ENCODE measurements around the gene BGN. TPM values are rescaled to one million over a fixed set of nuclear protein-coding genes. Genes with fewer than 3 reads are reported as not detected.

Gene BGN
- total and polyA plus RNA-seq, 10 of the 15 experiments (the other 5 are each of a cell fraction or from before 2014, with no cell fraction given) = 0.06 to 0.18 (median 0.12) TPM; not detected in 7

DNA sequence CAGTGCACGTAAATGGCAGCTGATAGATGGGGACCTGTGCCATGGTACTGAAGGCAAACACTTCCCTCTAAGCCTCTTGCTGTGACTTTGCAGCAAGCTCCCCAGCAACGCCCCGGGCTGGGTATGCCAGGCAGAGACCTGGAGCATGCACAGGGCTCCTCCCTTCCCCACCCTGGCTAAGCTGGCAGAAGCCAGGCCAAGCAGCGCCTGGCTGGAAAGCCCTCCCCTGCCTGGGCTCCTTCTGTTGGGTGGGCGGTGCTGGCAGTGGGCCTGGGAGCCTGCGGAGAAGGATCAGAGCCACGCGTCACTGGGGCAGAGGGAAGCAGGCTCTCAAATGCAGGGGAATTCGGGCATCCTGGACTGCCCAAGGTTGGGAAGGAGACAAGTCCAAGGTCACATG, 26.3 kb downstream of the BGN start (continued):
- TF ChIP-seq, protein P1, sequence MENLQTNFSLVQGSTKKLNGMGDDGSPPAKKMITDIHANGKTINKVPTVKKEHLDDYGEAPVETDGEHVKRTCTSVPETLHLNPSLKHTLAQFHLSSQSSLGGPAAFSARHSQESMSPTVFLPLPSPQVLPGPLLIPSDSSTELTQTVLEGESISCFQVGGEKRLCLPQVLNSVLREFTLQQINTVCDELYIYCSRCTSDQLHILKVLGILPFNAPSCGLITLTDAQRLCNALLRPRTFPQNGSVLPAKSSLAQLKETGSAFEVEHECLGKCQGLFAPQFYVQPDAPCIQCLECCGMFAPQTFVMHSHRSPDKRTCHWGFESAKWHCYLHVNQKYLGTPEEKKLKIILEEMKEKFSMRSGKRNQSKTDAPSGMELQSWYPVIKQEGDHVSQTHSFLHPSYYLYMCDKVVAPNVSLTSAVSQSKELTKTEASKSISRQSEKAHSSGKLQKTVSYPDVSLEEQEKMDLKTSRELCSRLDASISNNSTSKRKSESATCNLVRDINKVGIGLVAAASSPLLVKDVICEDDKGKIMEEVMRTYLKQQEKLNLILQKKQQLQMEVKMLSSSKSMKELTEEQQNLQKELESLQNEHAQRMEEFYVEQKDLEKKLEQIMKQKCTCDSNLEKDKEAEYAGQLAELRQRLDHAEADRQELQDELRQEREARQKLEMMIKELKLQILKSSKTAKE (IDR thresholded peaks at IDR 0.05; ENCODE audit: low read depth, poor library complexity, severe bottlenecking) = no peak
- no peak for TF ChIP-seq CBFB (IDR thresholded peaks at IDR 0.05; ENCODE audit: low read depth)
- no peak for TF ChIP-seq CBX3 (IDR thresholded peaks at IDR 0.05; ENCODE audit: borderline replicate concordance, low read depth)
- TF ChIP-seq YBX1 (IDR thresholded peaks at IDR 0.05) = no peak
- no peak for TF ChIP-seq FOXM1 (IDR thresholded peaks at IDR 0.05; ENCODE audit: low read depth, low read length)
- TF ChIP-seq, protein P2, sequence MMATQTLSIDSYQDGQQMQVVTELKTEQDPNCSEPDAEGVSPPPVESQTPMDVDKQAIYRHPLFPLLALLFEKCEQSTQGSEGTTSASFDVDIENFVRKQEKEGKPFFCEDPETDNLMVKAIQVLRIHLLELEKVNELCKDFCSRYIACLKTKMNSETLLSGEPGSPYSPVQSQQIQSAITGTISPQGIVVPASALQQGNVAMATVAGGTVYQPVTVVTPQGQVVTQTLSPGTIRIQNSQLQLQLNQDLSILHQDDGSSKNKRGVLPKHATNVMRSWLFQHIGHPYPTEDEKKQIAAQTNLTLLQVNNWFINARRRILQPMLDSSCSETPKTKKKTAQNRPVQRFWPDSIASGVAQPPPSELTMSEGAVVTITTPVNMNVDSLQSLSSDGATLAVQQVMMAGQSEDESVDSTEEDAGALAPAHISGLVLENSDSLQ (IDR thresholded peaks at IDR 0.05) = no peak
- TF ChIP-seq EED (IDR thresholded peaks at IDR 0.05; ENCODE audit: low read depth) = no peak
- TF ChIP-seq PML (IDR thresholded peaks at IDR 0.05; ENCODE audit: low read length) = no peak
- TF ChIP-seq, protein P3, sequence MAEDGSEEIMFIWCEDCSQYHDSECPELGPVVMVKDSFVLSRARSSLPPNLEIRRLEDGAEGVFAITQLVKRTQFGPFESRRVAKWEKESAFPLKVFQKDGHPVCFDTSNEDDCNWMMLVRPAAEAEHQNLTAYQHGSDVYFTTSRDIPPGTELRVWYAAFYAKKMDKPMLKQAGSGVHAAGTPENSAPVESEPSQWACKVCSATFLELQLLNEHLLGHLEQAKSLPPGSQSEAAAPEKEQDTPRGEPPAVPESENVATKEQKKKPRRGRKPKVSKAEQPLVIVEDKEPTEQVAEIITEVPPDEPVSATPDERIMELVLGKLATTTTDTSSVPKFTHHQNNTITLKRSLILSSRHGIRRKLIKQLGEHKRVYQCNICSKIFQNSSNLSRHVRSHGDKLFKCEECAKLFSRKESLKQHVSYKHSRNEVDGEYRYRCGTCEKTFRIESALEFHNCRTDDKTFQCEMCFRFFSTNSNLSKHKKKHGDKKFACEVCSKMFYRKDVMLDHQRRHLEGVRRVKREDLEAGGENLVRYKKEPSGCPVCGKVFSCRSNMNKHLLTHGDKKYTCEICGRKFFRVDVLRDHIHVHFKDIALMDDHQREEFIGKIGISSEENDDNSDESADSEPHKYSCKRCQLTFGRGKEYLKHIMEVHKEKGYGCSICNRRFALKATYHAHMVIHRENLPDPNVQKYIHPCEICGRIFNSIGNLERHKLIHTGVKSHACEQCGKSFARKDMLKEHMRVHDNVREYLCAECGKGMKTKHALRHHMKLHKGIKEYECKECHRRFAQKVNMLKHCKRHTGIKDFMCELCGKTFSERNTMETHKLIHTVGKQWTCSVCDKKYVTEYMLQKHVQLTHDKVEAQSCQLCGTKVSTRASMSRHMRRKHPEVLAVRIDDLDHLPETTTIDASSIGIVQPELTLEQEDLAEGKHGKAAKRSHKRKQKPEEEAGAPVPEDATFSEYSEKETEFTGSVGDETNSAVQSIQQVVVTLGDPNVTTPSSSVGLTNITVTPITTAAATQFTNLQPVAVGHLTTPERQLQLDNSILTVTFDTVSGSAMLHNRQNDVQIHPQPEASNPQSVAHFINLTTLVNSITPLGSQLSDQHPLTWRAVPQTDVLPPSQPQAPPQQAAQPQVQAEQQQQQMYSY (CRISPR knock-in tag; IDR thresholded peaks at IDR 0.05) = no peak

All from GM12878 (cell line).